Activated CD4-positive, alpha-beta T cell treated with anti-CD3 and anti-CD28 coated beads, Interleukin-2, amount 10 ng/mL, durations not matched to agents 24 days and 14 days (primary cell): ENCODE measurements around the gene TGM5. TPM values are rescaled to one million over a fixed set of nuclear protein-coding genes. Genes with fewer than 3 reads are reported as not detected.

ENCODE experiments used
- DNase-seq: peaks from one replicate; pipeline ENCODE4 v3.0.0; 2022
- H3K27ac Mint-ChIP-seq: one replicate; pipeline ENCODE4 v1.8.0; 2022; ENCODE audit warnings: mild to moderate bottlenecking, mixed read lengths
- H3K27me3 Mint-ChIP-seq: one replicate; pipeline ENCODE4 v1.8.0; 2022; ENCODE audit warnings: mixed read lengths
- H3K36me3 Mint-ChIP-seq: one replicate; pipeline ENCODE4 v1.8.0; 2022; ENCODE audit warnings: low read depth, mild to moderate bottlenecking, mixed read lengths
- H3K4me1 Mint-ChIP-seq: one replicate; pipeline ENCODE4 v1.8.0; 2021; ENCODE audit warnings: mixed read lengths
- H3K4me3 Mint-ChIP-seq: one replicate; pipeline ENCODE4 v1.8.0; 2022; ENCODE audit warnings: mild to moderate bottlenecking, moderate library complexity, mixed read lengths
- H3K9me3 Mint-ChIP-seq: one replicate; pipeline ENCODE4 v1.8.0; 2021; ENCODE audit warnings: mixed read lengths
- intact Hi-C: fragments of 100-400 bp; cut with micrococcal nuclease; formaldehyde crosslinking; loops from one replicate; pipeline ENCODE4 v1.15.1; 2023
- total RNA-seq: library from RNA; stranded (reverse); gene quantifications from 2 replicates; pipeline ENCODE4 v1.2.3, GENCODE V29; 2022

TGM5 gene
- total RNA-seq, 1 donor from 2014 or later: not detected

GRCh38 chr15:43246261-43246774, 20.4 kb downstream of the TGM5 start:
- Mint-ChIP-seq H3K4me3 (no peak overlapping the region), H3K27ac (no peak overlapping the region), H3K36me3 (no peaks in the 10 kb centered on the region), H3K27me3 (no peaks in the 10 kb centered on the region), H3K4me1 (peaks cover 21% of the 10 kb centered on the region), H3K9me3 (no peaks in the 10 kb centered on the region)
- intact Hi-C loops: no loop called here
- DNase-seq: no peak

DNA sequence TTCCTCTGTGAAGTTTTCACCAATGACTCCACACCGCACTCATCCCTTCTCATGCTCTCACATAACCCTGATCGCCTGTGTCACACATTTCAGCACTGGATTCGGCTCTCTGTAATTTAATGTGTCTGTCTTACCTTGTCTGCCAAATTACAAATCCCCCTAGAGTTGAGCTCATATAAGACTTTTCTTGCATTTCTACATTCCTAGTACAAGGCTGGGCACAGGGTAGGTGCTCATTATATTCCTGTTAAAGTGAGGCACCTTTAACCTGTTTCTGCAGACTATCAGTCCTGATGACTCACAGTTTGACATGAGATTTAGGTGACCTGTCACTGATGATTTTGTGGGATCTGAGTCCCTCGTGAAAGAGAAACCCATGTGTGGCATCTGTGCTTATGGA, 22.6 kb downstream of the TGM5 start:
- Mint-ChIP-seq H3K9me3 (no peaks in the 10 kb centered on the region), H3K27me3 (no peaks in the 10 kb centered on the region), H3K4me3 (no peak overlapping the region), H3K4me1 (peaks cover 15% of the 10 kb centered on the region), H3K27ac (no peak overlapping the region), H3K36me3 (no peaks in the 10 kb centered on the region)
- intact Hi-C loops: no loop called here
- DNase-seq: no peak

GRCh38 chr15:43243020-43243645, 23.6 kb downstream of the TGM5 start:
- no peaks in the 10 kb centered on the region for H3K36me3 Mint-ChIP-seq
- H3K27me3 Mint-ChIP-seq: no peaks in the 10 kb centered on the region
- DNase-seq: no peak
- intact Hi-C loops: no loop called here
- H3K27ac Mint-ChIP-seq: no peak overlapping the region
- H3K9me3 Mint-ChIP-seq: no peaks in the 10 kb centered on the region
- H3K4me3 Mint-ChIP-seq: no peak overlapping the region
- H3K4me1 Mint-ChIP-seq: peaks cover 13% of the 10 kb centered on the region

GRCh38 chr15:43242616-43243015, 24.1 kb downstream of the TGM5 start:
- no peaks in the 10 kb centered on the region for H3K9me3 Mint-ChIP-seq

DNA sequence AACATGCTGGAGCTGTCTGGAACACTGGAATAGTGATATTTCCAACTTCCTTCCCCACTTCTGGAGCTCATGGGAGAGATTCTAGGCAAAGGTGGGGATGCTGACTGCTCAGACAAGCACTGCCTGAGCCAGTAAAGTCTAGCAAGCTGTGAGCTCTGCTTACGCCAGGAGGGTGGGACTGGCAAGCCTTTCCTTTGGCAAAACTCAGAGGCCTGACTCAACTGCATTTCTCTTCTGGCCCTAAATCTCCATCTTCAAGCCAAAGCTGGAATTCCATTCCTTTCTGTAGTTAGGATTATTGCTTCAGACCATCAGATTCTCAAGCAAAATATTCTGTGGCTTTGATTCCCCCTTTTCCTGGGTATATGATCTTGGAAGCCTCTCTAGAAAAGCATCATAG, 25.6 kb downstream of the TGM5 start:
- Mint-ChIP-seq H3K27ac (no peak overlapping the region), H3K36me3 (no peaks in the 10 kb centered on the region), H3K27me3 (no peaks in the 10 kb centered on the region), H3K4me3 (no peak overlapping the region), H3K9me3 (no peaks in the 10 kb centered on the region), H3K4me1 (peaks cover 16% of the 10 kb centered on the region)
- intact Hi-C loops: no loop called here
- DNase-seq: no peak

More at GRCh38 chr15:43242616-43243015, 24.1 kb downstream of the TGM5 start:
- intact Hi-C loops: no loop called here
- Mint-ChIP-seq H3K27ac (no peak overlapping the region), H3K4me3 (no peak overlapping the region), H3K4me1 (peaks cover 16% of the 10 kb centered on the region), H3K36me3 (no peaks in the 10 kb centered on the region), H3K27me3 (no peaks in the 10 kb centered on the region)
- DNase-seq: no peak

DNA sequence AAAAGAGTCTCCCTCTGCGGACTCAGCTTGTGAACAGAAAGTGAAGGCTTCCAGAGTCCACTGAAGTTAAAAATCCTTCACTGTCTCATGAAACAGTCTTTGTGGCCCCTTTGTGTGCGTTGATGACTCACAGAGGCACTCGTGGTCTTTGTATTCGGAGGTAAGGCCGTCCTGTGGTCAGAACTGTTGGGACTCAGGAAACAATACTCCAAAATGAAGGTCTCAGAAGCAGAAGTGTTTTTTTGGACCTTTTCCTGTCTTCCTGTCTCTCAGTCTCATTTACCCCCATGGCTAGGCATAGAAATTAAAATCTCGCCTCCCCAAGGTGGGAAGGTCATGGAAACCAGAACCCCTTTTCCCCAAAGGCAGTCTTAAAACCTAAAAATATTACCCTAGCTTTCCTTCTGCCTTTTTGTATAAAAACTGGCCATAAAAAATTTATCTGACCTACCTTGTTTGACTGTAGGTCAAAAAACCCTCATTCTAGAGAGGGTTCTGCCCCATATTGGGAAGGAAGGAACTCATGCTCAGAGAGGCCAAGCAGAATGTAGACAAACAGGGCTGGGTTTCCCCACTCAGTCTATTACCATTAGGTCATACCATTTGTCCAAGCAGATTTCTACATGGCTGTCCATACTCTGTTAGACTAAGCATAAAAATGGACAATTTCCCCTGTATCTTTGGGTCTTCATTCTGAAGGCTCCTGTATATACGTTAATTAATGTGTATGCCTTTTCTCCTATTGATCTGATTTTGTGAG, 26.8 kb downstream of the TGM5 start:
- Mint-ChIP-seq H3K4me3 (no peak overlapping the region), H3K9me3 (no peaks in the 10 kb centered on the region), H3K4me1 (peaks cover 16% of the 10 kb centered on the region), H3K36me3 (no peaks in the 10 kb centered on the region), H3K27me3 (no peaks in the 10 kb centered on the region), H3K27ac (peak overlapping the region; percentile 7)
- intact Hi-C loops: no loop called here
- DNase-seq: no peak

GRCh38 chr15:43238671-43239131, 28.0 kb downstream of the TGM5 start:
- peaks cover 16% of the 10 kb centered on the region for H3K4me1 Mint-ChIP-seq
- no peaks in the 10 kb centered on the region for H3K36me3 Mint-ChIP-seq
- DNase-seq: no peak
- H3K4me3 Mint-ChIP-seq: no peak overlapping the region
- no peaks in the 10 kb centered on the region for H3K9me3 Mint-ChIP-seq
- no peaks in the 10 kb centered on the region for H3K27me3 Mint-ChIP-seq
- intact Hi-C loops: no loop called here
- no peak overlapping the region for H3K27ac Mint-ChIP-seq

- no peaks in the 10 kb centered on the region for H3K9me3 Mint-ChIP-seq
These were observed 28.8 kb downstream of the TGM5 start for GRCh38 chr15:43237842-43238470.

DNA sequence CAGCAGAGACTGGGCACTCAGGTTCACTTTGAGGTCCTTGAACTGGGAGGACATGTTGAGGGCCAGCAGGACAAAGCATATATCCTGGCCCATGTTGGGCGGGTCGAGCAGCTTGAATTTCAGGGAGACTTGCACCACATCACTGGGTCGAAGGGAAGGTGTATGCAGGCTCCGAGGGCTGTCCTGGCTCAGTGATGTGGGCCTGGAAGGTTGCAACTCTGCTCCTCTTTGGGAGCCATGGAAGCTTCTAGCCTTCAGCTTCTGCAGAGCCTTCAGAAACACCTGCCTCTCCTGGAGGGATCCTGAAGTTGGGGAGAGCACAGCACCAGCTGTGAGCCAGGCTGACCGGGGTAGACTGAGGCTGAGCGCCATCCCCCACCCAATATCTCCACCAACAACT, 31.2 kb downstream of the TGM5 start:
- DNase-seq: no peak
- H3K27ac Mint-ChIP-seq: no peak overlapping the region
- H3K36me3 Mint-ChIP-seq: no peaks in the 10 kb centered on the region
- intact Hi-C loops: no loop called here
- peaks cover 16% of the 10 kb centered on the region for H3K4me1 Mint-ChIP-seq
- no peak overlapping the region for H3K4me3 Mint-ChIP-seq
- no peaks in the 10 kb centered on the region for H3K9me3 Mint-ChIP-seq
- no peaks in the 10 kb centered on the region for H3K27me3 Mint-ChIP-seq

More at GRCh38 chr15:43237842-43238470, 28.8 kb downstream of the TGM5 start:
- intact Hi-C loops: no loop called here
- H3K27me3 Mint-ChIP-seq: no peaks in the 10 kb centered on the region
- no peaks in the 10 kb centered on the region for H3K36me3 Mint-ChIP-seq
- peaks cover 16% of the 10 kb centered on the region for H3K4me1 Mint-ChIP-seq
- no peak overlapping the region for H3K27ac Mint-ChIP-seq
- no peak for DNase-seq
- H3K4me3 Mint-ChIP-seq: no peak overlapping the region

GRCh38 chr15:43232289-43232874, 34.3 kb downstream of the TGM5 start:
- H3K27ac Mint-ChIP-seq: no peak overlapping the region
- peaks cover 3% of the 10 kb centered on the region for H3K27me3 Mint-ChIP-seq
- H3K4me3 Mint-ChIP-seq: no peak overlapping the region
- intact Hi-C loops: no loop called here
- DNase-seq: no peak
- no peaks in the 10 kb centered on the region for H3K4me1 Mint-ChIP-seq
- no peaks in the 10 kb centered on the region for H3K9me3 Mint-ChIP-seq
- H3K36me3 Mint-ChIP-seq: no peaks in the 10 kb centered on the region

DNA sequence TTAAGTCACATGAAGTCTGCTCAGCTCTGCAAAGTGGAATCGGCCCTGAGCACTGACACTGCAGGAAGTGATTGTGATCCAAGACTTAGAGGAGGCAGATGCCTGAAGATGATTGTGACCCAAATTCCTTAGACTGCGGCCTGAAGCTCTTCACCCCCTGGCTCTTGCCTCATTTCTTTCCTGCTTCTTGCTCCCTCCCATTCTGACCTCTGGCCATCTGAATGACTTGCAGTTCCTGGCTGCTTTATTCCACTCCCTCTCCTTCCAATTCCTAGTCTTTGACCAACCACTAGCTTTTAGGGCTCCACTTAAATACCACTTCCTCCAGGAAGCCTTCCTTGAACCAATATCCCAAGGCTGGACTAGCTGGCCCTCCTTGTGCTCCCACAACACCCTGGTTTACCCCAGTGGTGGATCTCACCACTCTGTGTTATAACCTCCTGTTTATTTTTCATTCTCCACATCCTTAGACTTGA, 36.0 kb downstream of the TGM5 start:
- Mint-ChIP-seq H3K4me1 (peaks cover 3% of the 10 kb centered on the region), H3K27ac (no peak overlapping the region), H3K27me3 (peaks cover 3% of the 10 kb centered on the region), H3K9me3 (no peaks in the 10 kb centered on the region), H3K36me3 (no peaks in the 10 kb centered on the region), H3K4me3 (no peak overlapping the region)
- no peak for DNase-seq
- intact Hi-C loops: no loop called here

DNA sequence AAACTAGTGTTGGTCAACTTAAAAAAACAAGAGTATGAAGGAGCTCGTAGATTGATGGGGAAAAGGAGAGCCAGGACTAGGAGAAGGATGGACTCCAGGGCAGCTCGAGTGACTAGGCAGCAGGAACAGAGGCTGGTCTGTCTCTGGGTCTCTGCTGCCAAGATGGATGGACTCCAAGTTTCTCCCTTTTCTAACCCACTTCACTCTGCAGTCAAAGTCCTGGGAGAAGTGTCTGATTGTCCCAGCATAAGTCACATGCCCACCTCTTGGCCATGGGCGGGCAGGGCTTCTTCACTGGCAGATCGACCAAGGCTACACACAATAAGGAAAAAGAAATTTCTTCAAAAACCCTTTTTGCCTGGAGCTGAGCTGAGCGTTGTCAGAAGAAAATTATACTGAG, 36.8 kb downstream of the TGM5 start:
- H3K27ac Mint-ChIP-seq: no peak overlapping the region
- no peaks in the 10 kb centered on the region for H3K9me3 Mint-ChIP-seq
- H3K4me1 Mint-ChIP-seq: peaks cover 5% of the 10 kb centered on the region
- DNase-seq: no peak
- peaks cover 3% of the 10 kb centered on the region for H3K27me3 Mint-ChIP-seq
- H3K4me3 Mint-ChIP-seq: no peak overlapping the region
- intact Hi-C loops: loop anchor here (5.0 kb wide), 1 partner anchor 37 kb away; the partner anchor contains the start of gene TGM5
- no peaks in the 10 kb centered on the region for H3K36me3 Mint-ChIP-seq

DNA sequence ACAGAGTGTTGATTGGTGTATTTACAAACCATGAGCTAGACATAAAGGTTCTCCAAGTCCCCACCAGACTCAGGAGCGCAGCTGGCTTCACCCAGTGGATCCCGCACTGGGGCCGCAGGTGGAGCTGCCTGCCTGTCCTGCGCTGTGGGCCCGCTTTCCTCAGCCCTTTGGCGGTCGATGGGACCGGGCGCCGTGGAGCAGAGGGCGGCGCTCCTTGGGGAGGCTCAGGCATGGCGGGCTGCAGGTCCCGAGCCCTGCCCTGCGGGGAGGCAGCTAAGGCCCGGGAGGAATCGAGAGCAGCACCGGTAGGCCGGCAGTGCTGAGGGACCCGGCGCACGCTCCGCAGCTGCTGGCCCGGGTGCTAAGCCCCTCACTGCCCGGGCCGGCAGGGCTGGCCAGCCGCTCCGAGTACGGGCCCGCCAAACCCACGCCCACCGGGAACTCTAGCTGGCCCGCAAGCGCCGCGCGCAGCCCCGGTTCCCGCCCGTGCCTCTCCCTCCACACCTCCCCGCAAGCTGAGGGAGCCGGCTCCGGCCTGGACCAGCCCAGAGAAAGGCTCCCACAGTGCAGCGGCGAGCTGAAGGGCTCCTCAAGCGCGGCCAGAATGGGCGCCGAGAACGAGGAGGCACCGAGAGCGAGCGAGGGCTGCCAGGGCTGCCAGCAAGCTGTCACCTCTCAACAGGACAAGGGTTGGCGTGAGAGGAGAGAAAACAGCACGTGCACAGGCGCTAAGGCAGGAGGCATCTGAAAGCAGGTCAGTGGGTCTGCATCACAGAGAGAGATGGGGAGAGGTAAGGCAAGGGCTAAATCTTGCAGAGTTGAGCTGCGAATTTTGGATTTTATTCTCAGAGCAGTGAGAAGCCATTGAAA, 40.1 kb downstream of the TGM5 start:
- no peaks in the 10 kb centered on the region for H3K36me3 Mint-ChIP-seq
- H3K4me3 Mint-ChIP-seq: no peak overlapping the region
- H3K27ac Mint-ChIP-seq: no peak overlapping the region

More for the DNA sequence above, 40.1 kb downstream of the TGM5 start:
- H3K27me3 Mint-ChIP-seq: peaks cover 10% of the 10 kb centered on the region
- no peak for DNase-seq
- H3K4me1 Mint-ChIP-seq: peaks cover 5% of the 10 kb centered on the region
- intact Hi-C loops: loop anchor here (5.0 kb wide), 1 partner anchor 41 kb away; the partner anchor contains the start of gene TGM5
- no peaks in the 10 kb centered on the region for H3K9me3 Mint-ChIP-seq
